Heart left ventricle (tissue), 16 donors: ENCODE results near the gene CRLF2. TPM values are rescaled to one million over a fixed set of nuclear protein-coding genes. Genes with fewer than 3 reads are reported as not detected.
"Not testable (repeated sequence)": the region's sequence is repeated elsewhere in the genome, so short reads cannot be mapped to it uniquely, and the experiment has no call there.

Experiments
- ATAC-seq, 4 donors: fragments of 200-7000 bp; cut with Tn5 transposase; one replicate each; pipeline ENCODE4 v1.9.1; 2020 to 2022; ENCODE audit warnings: moderate library complexity in 4 of 4, mild to moderate bottlenecking in 3 of 4, moderate number of reproducible peaks in 1 of 4
- DNase-seq, 5 donors: peaks; one replicate each; pipeline ENCODE4 v3.0.0-alpha.2; 2020
- H3K27ac ChIP-seq, 12 donors: fragments of 200-600 bp; sonication (generic) in 4 of 12; one replicate each; pipeline versions ENCODE4 v1.5.0 to v1.8.0; 2016 to 2022; ENCODE audit warnings: mild to moderate bottlenecking in 2 of 12
- H3K27me3 ChIP-seq, 9 donors: fragments of 200-600 bp; sonication (generic) in 2 of 9; one replicate each; pipeline versions ENCODE4 v1.5.1 to v1.8.0; 2016 to 2022; ENCODE audit warnings: mild to moderate bottlenecking in 3 of 9
- H3K36me3 ChIP-seq, 9 donors: fragments of 200-600 bp; sonication (generic) in 2 of 9; one replicate each; pipeline versions ENCODE4 v1.5.0 to v1.8.0; 2018 to 2022; ENCODE audit warnings: mild to moderate bottlenecking in 2 of 9
- H3K4me1 ChIP-seq, 12 donors: fragments of 200-600 bp; sonication (generic) in 4 of 12; one replicate each; pipeline versions ENCODE4 v1.5.0 to v1.8.0; 2016 to 2022; ENCODE audit warnings: mild to moderate bottlenecking in 3 of 12
- H3K4me3 ChIP-seq, 12 donors: fragments of 200-600 bp; sonication (generic) in 4 of 12; one replicate each; pipeline versions ENCODE4 v1.5.0 to v1.8.0; 2017 to 2022; ENCODE audit warnings: mild to moderate bottlenecking in 9 of 12, moderate library complexity in 4 of 12
- H3K9me3 ChIP-seq, 12 donors: fragments of 200-600 bp; sonication (generic) in 4 of 12; one replicate each; pipeline versions ENCODE4 v1.5.0 to v1.8.0; 2016 to 2022; ENCODE audit warnings: mild to moderate bottlenecking in 1 of 12
- CTCF ChIP-seq, 12 donors: fragments of 200-600 bp; sonication (generic) in 4 of 12; IDR thresholded peaks; one replicate each; pipeline versions ENCODE4 v1.5.0 to v1.8.0; 2018 to 2022; ENCODE audit warnings: antibody characterized with exemption in 12 of 12, mild to moderate bottlenecking in 5 of 12
- POLR2A ChIP-seq, 2 donors: fragments of 450-650 bp; IDR thresholded peaks; one replicate each; pipeline ENCODE4 v1.6.1; 2017; ENCODE audit warnings: antibody characterized with exemption in 2 of 2, mild to moderate bottlenecking in 2 of 2, moderate library complexity in 2 of 2
- WGBS, 4 donors: extraction: QIAGEN DNeasy Blood & Tissue Kit in 2 of 4; methylation state at CpG; one replicate each; pipeline versions ENCODE4 v1.1.5 to v1.1.7; 2013 to 2018; 5-methylcytosine and 5-hydroxymethylcytosine counted together
- intact Hi-C, 10 donors: fragments of 100-400 bp; cut with DNase I; formaldehyde crosslinking; loops; one replicate each; pipeline versions ENCODE4 v1.11.1 to v1.14.2; 2022
- polyA plus RNA-seq, 2 donors: library from polyadenylated mRNA; stranded (reverse); fragments of 200-250 nt; gene quantifications; one replicate each; pipeline ENCODE4 v1.2.3, GENCODE V29; 2013
- total RNA-seq, 9 donors: library from RNA; depleted of rRNA in 2 of 9; stranded (reverse); fragments of >200 nt in 2 of 9; fragmentation: NEBNext Ultra II Directional in 3 of 9; extraction: Animal tissue kit (Norgen Biotek cat#: 25700) in 3 of 9; gene quantifications; one replicate each; pipeline versions ENCODE4 v1.1.0 to v1.2.4, GENCODE V29; 2016 to 2023
- donor health status: ischemic (EF 13 %, LVEDD 7.1; RV severe dilation, severe dysfunction).
- donor health status: healthy with polysubstance abuse.
- donor health status: DM: no; HTN: yes; CAD: no.
- donor health status: DM: no; HTN: no; CAD: no.
- donor health status: ischemic (EF 25% LVEDD 6.9; RV normal size, moderate dysfunction).
- donor health status: ischemic (EF 25% LVEDD 5.7; RV mildly dilated, moderate dysfunction).
- donor health status: healthy.
- donor health status: DM: yes; HTN: yes; CAD: no.
- donor health status: ischemic (EF 35%, LVEDD 5.7; RV mildly dilated, moderate dysfunction).
- donor health status: nonischemic (EF 11% LVEDD 7.7; RV severe dilation, severe dysfunction).
- donor health status: DM: yes; HTN: yes; CAD: no.
- donor health status: PGD.
- donor health status: ischemic (EF 29% LVEDD 5.4; RV normal size, mild dysfunction).
- donor health status: nonischemic (EF 23%, LVEDD 6.1; RV moderate dilation, normal function).

CRLF2 gene
- total and polyA plus RNA-seq, 11 donors, result 0.19 to 0.20 TPM; not detected in 9

GRCh38 chrX:1172496-1172895, 40.0 kb downstream of the CRLF2 start:
- Histone ChIP-seq H3K4me3 (no peak overlapping the region), H3K36me3 (no peaks in the 10 kb centered on the region), H3K27me3 (peaks cover 0 to 6% (median 0%) of the 10 kb centered on the region in 9 donors), H3K9me3 (no peaks in the 10 kb centered on the region), H3K27ac (no peak overlapping the region), H3K4me1 (no peaks in the 10 kb centered on the region)
- DNase-seq, result no peak
- WGBS, 4 donors, result 28 to 43% (median 30%) methylated on average over 13 of the region's 13 CpGs
- intact Hi-C loops, result no loop called here
- no peak for TF ChIP-seq CTCF (IDR thresholded peaks at IDR 0.05)
- no peak for ATAC-seq

- ATAC-seq, H3K9me3 ChIP-seq, H3K27me3 ChIP-seq, H3K27ac ChIP-seq, H3K36me3 ChIP-seq, H3K4me1 ChIP-seq, H3K4me3 ChIP-seq, intact Hi-C loops, DNase-seq: not testable (repeated sequence)
- WGBS, 4 donors, result 76 to 84% (median 82%) methylated on average over 13 of the region's 13 CpGs
Measured at GRCh38 chrX:1171915-1172314, 40.5 kb downstream of the CRLF2 start.

GRCh38 chrX:1170243-1170642, 42.2 kb downstream of the CRLF2 start:
- TF ChIP-seq CTCF (IDR thresholded peaks at IDR 0.05), result no peak
- no peak for TF ChIP-seq POLR2A (IDR thresholded peaks at IDR 0.05)
- intact Hi-C loops, result no loop called here
- Histone ChIP-seq H3K4me1 (no peaks in the 10 kb centered on the region), H3K9me3 (no peaks in the 10 kb centered on the region), H3K36me3 (no peaks in the 10 kb centered on the region), H3K27ac (no peak overlapping the region), H3K4me3 (no peak overlapping the region), H3K27me3 (peaks cover 0 to 6% (median 0%) of the 10 kb centered on the region in 9 donors)
- DNase-seq (no peak), ATAC-seq (no peak)
- 38 to 53% (median 46%) methylated on average over 11 of the region's 11 CpGs for WGBS, 4 donors

GRCh38 chrX:1169189-1169588, 43.3 kb downstream of the CRLF2 start:
- no peaks in the 10 kb centered on the region for H3K36me3 ChIP-seq
- H3K9me3 ChIP-seq, result no peaks in the 10 kb centered on the region
- intact Hi-C loops, result no loop called here
- no peak overlapping the region for H3K4me3 ChIP-seq
- DNase-seq, result no peak
- H3K4me1 ChIP-seq, result no peaks in the 10 kb centered on the region
- WGBS, 4 donors, result 53 to 62% (median 58%) methylated on average over 6 to 7 of the region's 7 CpGs
- no peak overlapping the region for H3K27ac ChIP-seq
- ATAC-seq, result no peak
- no peak for TF ChIP-seq CTCF (IDR thresholded peaks at IDR 0.05)
- peaks cover 0 to 10% (median 3%) of the 10 kb centered on the region in 9 donors for H3K27me3 ChIP-seq

GRCh38 chrX:1167918-1168481, 44.4 kb downstream of the CRLF2 start:
- WGBS, 4 donors, result 96 to 97% (median 97%) methylated on average over 3 of the region's 3 CpGs
- intact Hi-C loops, result no loop called here
- no peak for ATAC-seq
- Histone ChIP-seq H3K9me3 (no peaks in the 10 kb centered on the region), H3K36me3 (no peaks in the 10 kb centered on the region), H3K27me3 (peaks cover 0 to 15% (median 3%) of the 10 kb centered on the region in 9 donors), H3K4me1 (no peaks in the 10 kb centered on the region), H3K27ac (no peak overlapping the region), H3K4me3 (no peak overlapping the region)
- TF ChIP-seq POLR2A (IDR thresholded peaks at IDR 0.05), result no peak
- no peak for TF ChIP-seq CTCF (IDR thresholded peaks at IDR 0.05)
- DNase-seq, result no peak
